HCT116 (cell line): ENCODE results near the gene TNFAIP8L3. TPM values are rescaled to one million over a fixed set of nuclear protein-coding genes. Genes with fewer than 3 reads are reported as not detected.

ENCODE experiments used
- ATAC-seq: fragments of 200-7000 bp; cut with Tn5 transposase; 2 replicates; pipeline ENCODE4 v1.9.1; 2020; ENCODE audit warnings: mild to moderate bottlenecking, moderate library complexity
- BruUV-seq: library from RNA; stranded (reverse); fragments of 400-500 nt; replicated peaks from 2 replicates; lab custom pipeline; 2021; lab: Mats Ljungman, UMichigan
- CTCF ChIA-PET: fragments of 300-600 bp; sonication (Branson Sonifier 250); formaldehyde crosslinking; loops from one replicate; lab custom pipeline; 2021; ENCODE audit warnings: antibody characterized with exemption; lab: Charles Lee
- POLR2A ChIA-PET: fragments of 300-600, 350-600 bp; sonication (Branson Sonifier 250); formaldehyde crosslinking; loops from one replicate; lab custom pipeline; 2021; ENCODE audit warnings: antibody characterized with exemption; lab: Charles Lee
- RAD21 ChIA-PET, 2 experiments: fragments of 300-600 bp; sonication (Branson Sonifier 250); formaldehyde crosslinking; loops; one replicate each; lab custom pipeline; 2023; ENCODE audit warnings: low total read pairs in 2 of 2; ENCODE audit not compliant: uncharacterized antibody in 2 of 2, unreplicated experiment in 2 of 2, low non-redundant PET in 1 of 2; lab: Charles Lee
- DNase-seq: peaks from one replicate; pipeline ENCODE4 v3.0.0-alpha.2; 2010; ENCODE audit warnings: low read depth, low spot score
- H2AFZ ChIP-seq: fragments of 200-600 bp; shearing (Covaris generic), sonication (generic); 2 replicates; pipeline ENCODE4 v1.6.1; 2017; ENCODE audit warnings: low read depth, mixed run types, mixed read lengths, antibody characterized with exemption, low read length; ENCODE audit not compliant: poor library complexity, severe bottlenecking
- H3K27ac ChIP-seq: 2 replicates; pipeline ENCODE4 v1.5.1; 2012; ENCODE audit warnings: low read depth, low read length
- H3K27me3 ChIP-seq: fragments of 200-600 bp; sonication (generic); 2 replicates; pipeline ENCODE4 v1.6.1; 2016; ENCODE audit warnings: mixed run types, low read length, mixed read lengths; ENCODE audit not compliant: insufficient read depth
- H3K36me3 ChIP-seq, 2 experiments: fragments of 200-500 bp in 1 of 2; fragments of 200-600 bp in 1 of 2; sonication (Bioruptor generic) in 1 of 2; sonication (generic) in 1 of 2; 2 replicates each; pipeline versions ENCODE4 v1.5.1 to v1.6.1; 2014 to 2016; ENCODE audit warnings: low read length in 2 of 2, inconsistent platforms in 1 of 2, mixed read lengths in 1 of 2, mixed run types in 1 of 2; ENCODE audit not compliant: insufficient read depth in 2 of 2, control insufficient read depth in 1 of 2
- H3K4me1 ChIP-seq, 2 experiments: fragments of 200-600 bp in 1 of 2; sonication (generic) in 1 of 2; 2 replicates each; pipeline versions ENCODE4 v1.5.1 to v1.6.1; 2012 to 2017; ENCODE audit warnings: low read length in 2 of 2, inconsistent platforms in 1 of 2, mild to moderate bottlenecking in 1 of 2, mixed read lengths in 1 of 2, mixed run types in 1 of 2, moderate library complexity in 1 of 2; ENCODE audit not compliant: insufficient read depth in 2 of 2, control insufficient read depth in 1 of 2
- H3K4me2 ChIP-seq: fragments of 200-600 bp; sonication (generic); 2 replicates; pipeline ENCODE4 v1.6.1; 2017; ENCODE audit warnings: mixed run types, low read length, mixed read lengths
- H3K4me3 ChIP-seq, 2 experiments: fragments of 200-600 bp in 1 of 2; sonication (generic) in 1 of 2; replicated peaks in 1 of 2; 2 replicates each; pipeline ENCODE4 v1.5.1; 2011 to 2016; ENCODE audit warnings: low read length in 2 of 2, control low read depth in 1 of 2, low read depth in 1 of 2, mild to moderate bottlenecking in 1 of 2, mixed read lengths in 1 of 2, mixed run types in 1 of 2
- H3K79me2 ChIP-seq: fragments of 200-600 bp; sonication (generic); 2 replicates; pipeline ENCODE4 v1.6.1; 2017; ENCODE audit warnings: mild to moderate bottlenecking, mixed run types, low read length, moderate library complexity, mixed read lengths; ENCODE audit not compliant: insufficient read depth
- H3K9ac ChIP-seq: fragments of 200-600 bp; sonication (generic); 2 replicates; pipeline ENCODE4 v1.6.1; 2016; ENCODE audit warnings: low read length, mixed read lengths
- H3K9me2 ChIP-seq: fragments of 200-600 bp; sonication (generic), shearing (Covaris generic); 2 replicates; pipeline ENCODE4 v1.6.1; 2017; ENCODE audit warnings: mixed run types, mild to moderate bottlenecking, moderate library complexity; ENCODE audit not compliant: insufficient read depth
- H3K9me3 ChIP-seq, 2 experiments: fragments of 200-500 bp in 1 of 2; fragments of 200-600 bp in 1 of 2; sonication (Bioruptor generic) in 1 of 2; sonication (generic) in 1 of 2; 2 replicates each; pipeline ENCODE4 v1.6.1; 2014 to 2017; ENCODE audit warnings: low read length in 2 of 2, mixed read lengths in 2 of 2, inconsistent platforms in 1 of 2, low read depth in 1 of 2, mild to moderate bottlenecking in 1 of 2, mixed run types in 1 of 2, moderate library complexity in 1 of 2; ENCODE audit not compliant: control insufficient read depth in 1 of 2, insufficient read depth in 1 of 2
- H4K20me1 ChIP-seq: fragments of 200-600 bp; sonication (generic), shearing (Covaris generic); 2 replicates; pipeline ENCODE4 v1.6.1; 2017; ENCODE audit warnings: mixed run types, mild to moderate bottlenecking, moderate library complexity; ENCODE audit not compliant: insufficient read depth
- CBX3 ChIP-seq: IDR thresholded peaks from 2 replicates; pipeline ENCODE4 v1.6.1; 2012; ENCODE audit warnings: low read depth
- CEBPB ChIP-seq: IDR thresholded peaks from 2 replicates; pipeline ENCODE4 v1.6.1; 2012; ENCODE audit warnings: low read depth
- EGR1 ChIP-seq: IDR thresholded peaks from 2 replicates; pipeline ENCODE4 v1.6.1; 2012; ENCODE audit warnings: low read depth
- ELF1 ChIP-seq: IDR thresholded peaks from 2 replicates; pipeline ENCODE4 v1.6.1; 2012; ENCODE audit warnings: low read depth, borderline replicate concordance
- EZH2 ChIP-seq: fragments of 200-600 bp; sonication (generic); IDR thresholded peaks from 2 replicates; pipeline ENCODE4 v1.6.1; 2017; ENCODE audit warnings: antibody characterized with exemption, mixed run types
- EZH2phosphoT487 ChIP-seq: fragments of 200-600 bp; IDR thresholded peaks from 2 replicates; pipeline ENCODE4 v1.6.1; 2018; ENCODE audit warnings: antibody characterized with exemption, borderline replicate concordance
- FOSL1 ChIP-seq: IDR thresholded peaks from 2 replicates; pipeline ENCODE4 v1.6.1; 2012; ENCODE audit warnings: low read depth
- POLR2A ChIP-seq: IDR thresholded peaks from 2 replicates; pipeline ENCODE4 v1.7.0; 2011; ENCODE audit warnings: borderline replicate concordance; ENCODE audit not compliant: insufficient read depth, insufficient read length; ENCODE audit errors: extremely low read depth
- POLR2AphosphoS5 ChIP-seq: IDR thresholded peaks from 2 replicates; pipeline ENCODE4 v1.6.1; 2011; ENCODE audit warnings: mild to moderate bottlenecking, low read depth, low read length, moderate library complexity
- RAD21 ChIP-seq: IDR thresholded peaks from 2 replicates; pipeline ENCODE4 v1.6.1; 2012; ENCODE audit warnings: low read depth, mild to moderate bottlenecking
- SIN3A ChIP-seq: IDR thresholded peaks from 2 replicates; pipeline ENCODE4 v1.6.1; 2012; ENCODE audit warnings: low read depth
- SRF ChIP-seq: IDR thresholded peaks from 2 replicates; pipeline ENCODE4 v1.6.1; 2012; ENCODE audit warnings: low read depth
- TCF7L2 ChIP-seq: IDR thresholded peaks from 2 replicates; pipeline ENCODE4 v1.7.0; 2011; ENCODE audit warnings: borderline replicate concordance, inconsistent platforms; ENCODE audit not compliant: insufficient read depth, insufficient read length; ENCODE audit errors: extremely low read depth
- YY1 ChIP-seq: IDR thresholded peaks from 2 replicates; pipeline ENCODE4 v1.6.1; 2011; ENCODE audit warnings: low read length, low read depth, moderate library complexity, mild to moderate bottlenecking; ENCODE audit not compliant: insufficient replicate concordance; ENCODE audit errors: extremely low read depth
- ZFX ChIP-seq: fragments of 450-650 bp; IDR thresholded peaks from 2 replicates; pipeline ENCODE4 v1.6.1; 2017
- ZNF274 ChIP-seq: fragments of 200-500 bp; sonication (Bioruptor generic); IDR thresholded peaks from 2 replicates; pipeline ENCODE4 v1.6.1; 2014; ENCODE audit warnings: mild to moderate bottlenecking, low read depth, low read length, inconsistent platforms
- intact Hi-C: fragments of 100-400 bp; cut with micrococcal nuclease; formaldehyde crosslinking; loops from 2 replicates; pipeline ENCODE4 v1.10.0; 2022
- total RNA-seq: library from RNA; stranded (reverse); gene quantifications from one replicate; pipeline ENCODE4 v1.2.1, GENCODE V29; 2021; ENCODE audit not compliant: unreplicated experiment
- TF ChIP-seq, protein P1 (sequence below): IDR thresholded peaks from 2 replicates; pipeline ENCODE4 v1.6.1; 2012
- TF ChIP-seq, protein P2 (sequence below), 3 experiments: fragments of 200-600 bp in 1 of 3; sonication (generic) in 1 of 3; IDR thresholded peaks in 2 of 3; conservative IDR thresholded peaks in 1 of 3; 2 replicates each; pipeline ENCODE4 v1.5.1; 2012 to 2017; ENCODE audit warnings: low read depth in 2 of 3, low read length in 2 of 3, antibody characterized with exemption in 1 of 3, borderline replicate concordance in 1 of 3, control low read depth in 1 of 3, mild to moderate bottlenecking in 1 of 3, mixed read lengths in 1 of 3, mixed run types in 1 of 3, moderate library complexity in 1 of 3; ENCODE audit not compliant: insufficient read depth in 1 of 3
- TF ChIP-seq, protein P3 (sequence below): IDR thresholded peaks from 2 replicates; pipeline ENCODE4 v1.6.1; 2012

The TNFAIP8L3 gene
- total RNA-seq, 1 experiment from 2014 or later: 0.47 TPM

DNA sequence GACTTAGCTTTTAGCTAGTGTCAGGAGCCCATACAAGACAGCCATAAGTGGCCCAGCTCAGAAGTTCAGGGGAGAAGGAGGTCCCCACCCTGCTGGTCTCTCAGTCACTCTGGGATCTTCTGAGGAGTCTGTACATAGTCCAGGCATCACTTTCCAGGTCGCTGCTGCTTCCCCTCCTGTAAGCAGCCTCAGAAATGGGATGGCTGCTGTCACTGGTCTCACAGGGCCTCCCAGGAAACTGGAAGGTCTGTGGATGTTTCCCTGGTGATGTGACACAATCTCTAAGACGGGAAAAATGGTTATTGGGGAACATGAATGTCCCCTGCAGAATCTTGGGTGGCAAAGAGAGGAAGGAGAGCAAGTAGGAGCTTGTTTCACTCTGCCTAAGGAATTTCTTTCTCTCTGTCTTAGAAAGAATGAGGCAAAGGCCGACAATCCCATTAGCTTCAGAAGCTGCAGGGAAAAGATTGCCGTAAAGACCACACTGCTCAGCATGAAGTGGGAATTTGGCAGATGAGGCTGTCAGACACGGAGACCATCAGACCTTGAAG is 43.2 kb upstream of the TNFAIP8L3 start:
- ATAC-seq (no peak), DNase-seq (no peak)
- intact Hi-C loops: no loop called here
- Histone ChIP-seq H3K9ac (no peak overlapping the region), H3K79me2 (no peaks in the 10 kb centered on the region), H3K27ac (no peak overlapping the region), H3K27me3 (no peaks in the 10 kb centered on the region), H3K4me2 (no peak overlapping the region), H3K9me3 (no peaks in the 10 kb centered on the region), H2AFZ (no peak overlapping the region), H3K36me3 (no peaks in the 10 kb centered on the region), H3K4me1 (peaks cover 0 to 2% of the 10 kb centered on the region in 2 experiments; a peak in 1 of 4 replicates), H3K4me3 (no peak overlapping the region), H3K9me2 (no peaks in the 10 kb centered on the region), H4K20me1 (no peaks in the 10 kb centered on the region)
- POLR2A ChIA-PET: no interaction called here
- CTCF ChIA-PET: interaction anchor here (1.5 kb wide), 1 partner anchor 25 kb away, joined by 4 read pairs; no protein-coding TSS in a partner anchor
- no peak for TF ChIP-seq YY1
- no peak for TF ChIP-seq EGR1
- no peak for TF ChIP-seq ELF1
- no peak for TF ChIP-seq TCF7L2
- TF ChIP-seq ZFX: no peak
- TF ChIP-seq, protein P1, sequence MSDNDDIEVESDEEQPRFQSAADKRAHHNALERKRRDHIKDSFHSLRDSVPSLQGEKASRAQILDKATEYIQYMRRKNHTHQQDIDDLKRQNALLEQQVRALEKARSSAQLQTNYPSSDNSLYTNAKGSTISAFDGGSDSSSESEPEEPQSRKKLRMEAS: no peak
- TF ChIP-seq FOSL1: no peak
- TF ChIP-seq EZH2: no peak
- no TSS peak for BruUV-seq
- RAD21 ChIA-PET: no interaction called here

DNA sequence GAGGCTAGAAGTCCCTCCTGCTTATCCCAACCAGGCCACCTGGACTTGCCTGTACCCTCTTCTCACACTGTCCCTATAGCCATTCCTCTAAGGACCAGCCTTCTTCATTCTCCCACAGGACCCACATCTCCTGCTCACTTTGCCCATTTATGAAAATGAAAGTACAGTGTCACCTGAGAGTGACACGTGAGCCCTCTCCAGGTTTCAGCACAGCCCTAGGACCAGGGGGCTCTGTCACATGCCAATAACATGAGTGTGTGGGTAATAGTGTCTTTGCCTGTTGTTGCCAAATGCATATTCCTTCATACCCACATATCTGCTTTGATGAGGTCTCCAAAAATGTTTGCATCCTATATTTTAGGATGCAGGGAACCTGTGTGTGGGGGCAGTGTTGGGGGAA is 42.3 kb upstream of the TNFAIP8L3 start:
- H3K4me1 ChIP-seq: peaks cover 0 to 11% of the 10 kb centered on the region in 2 experiments; a peak in 2 of 4 replicates
- no peak overlapping the region for H3K9ac ChIP-seq
- no TSS peak for BruUV-seq
- no peak overlapping the region for H3K4me2 ChIP-seq
- ChIA-PET RAD21 (no interaction called here), POLR2A (no interaction called here), CTCF (interaction anchor here (1.5 kb wide), 1 partner anchor 26 kb away, joined by 4 read pairs; no protein-coding TSS in a partner anchor)
- no peak overlapping the region for H3K4me3 ChIP-seq
- DNase-seq: no peak
- ATAC-seq: no peak
- H3K79me2 ChIP-seq: no peaks in the 10 kb centered on the region
- no peaks in the 10 kb centered on the region for H3K36me3 ChIP-seq
- no peak overlapping the region for H2AFZ ChIP-seq
- peaks cover 3% of the 10 kb centered on the region; the same call in 1 of the 2 replicates for H4K20me1 ChIP-seq
- H3K9me3 ChIP-seq: no peaks in the 10 kb centered on the region
- H3K27me3 ChIP-seq: no peaks in the 10 kb centered on the region
- intact Hi-C loops: no loop called here
- H3K27ac ChIP-seq: no peak overlapping the region
- no peaks in the 10 kb centered on the region for H3K9me2 ChIP-seq
- TF ChIP-seq CEBPB (no peak), CBX3 (no peak), YY1 (no peak), ZFX (no peak), SRF (no peak), FOSL1 (no peak), ELF1 (no peak), POLR2AphosphoS5 (no peak), ZNF274 (no peak), SIN3A (no peak), POLR2A (no peak), RAD21 (no peak), EZH2phosphoT487 (no peak)
- TF ChIP-seq, protein P2, sequence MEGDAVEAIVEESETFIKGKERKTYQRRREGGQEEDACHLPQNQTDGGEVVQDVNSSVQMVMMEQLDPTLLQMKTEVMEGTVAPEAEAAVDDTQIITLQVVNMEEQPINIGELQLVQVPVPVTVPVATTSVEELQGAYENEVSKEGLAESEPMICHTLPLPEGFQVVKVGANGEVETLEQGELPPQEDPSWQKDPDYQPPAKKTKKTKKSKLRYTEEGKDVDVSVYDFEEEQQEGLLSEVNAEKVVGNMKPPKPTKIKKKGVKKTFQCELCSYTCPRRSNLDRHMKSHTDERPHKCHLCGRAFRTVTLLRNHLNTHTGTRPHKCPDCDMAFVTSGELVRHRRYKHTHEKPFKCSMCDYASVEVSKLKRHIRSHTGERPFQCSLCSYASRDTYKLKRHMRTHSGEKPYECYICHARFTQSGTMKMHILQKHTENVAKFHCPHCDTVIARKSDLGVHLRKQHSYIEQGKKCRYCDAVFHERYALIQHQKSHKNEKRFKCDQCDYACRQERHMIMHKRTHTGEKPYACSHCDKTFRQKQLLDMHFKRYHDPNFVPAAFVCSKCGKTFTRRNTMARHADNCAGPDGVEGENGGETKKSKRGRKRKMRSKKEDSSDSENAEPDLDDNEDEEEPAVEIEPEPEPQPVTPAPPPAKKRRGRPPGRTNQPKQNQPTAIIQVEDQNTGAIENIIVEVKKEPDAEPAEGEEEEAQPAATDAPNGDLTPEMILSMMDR (IDR thresholded peaks at IDR 0.05 in 2 of 3, conservative IDR thresholded peaks at IDR 0.05 in 1 of 3; ENCODE audit: borderline replicate concordance in 1 of 3, insufficient read depth in 1 of 3, low read depth in 2 of 3, low read length in 2 of 3): no peak
- TF ChIP-seq, protein P1: no peak
- TF ChIP-seq, protein P3, sequence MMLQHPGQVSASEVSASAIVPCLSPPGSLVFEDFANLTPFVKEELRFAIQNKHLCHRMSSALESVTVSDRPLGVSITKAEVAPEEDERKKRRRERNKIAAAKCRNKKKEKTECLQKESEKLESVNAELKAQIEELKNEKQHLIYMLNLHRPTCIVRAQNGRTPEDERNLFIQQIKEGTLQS: no peak
